GM12891 (cell line): Measurements from ENCODE around the gene CYBA.

Experiments used
- PAX5 ChIP-seq: IDR thresholded peaks from 2 replicates; pipeline ENCODE4 v1.6.1; 2011; ENCODE audit warnings: low read length, moderate library complexity, mild to moderate bottlenecking; ENCODE audit not compliant: insufficient read depth, severe bottlenecking
- POLR2A ChIP-seq: IDR thresholded peaks from 2 replicates; pipeline ENCODE4 v1.6.1; 2011; ENCODE audit warnings: low read depth, low read length, control low read depth
- POLR2AphosphoS5 ChIP-seq: IDR thresholded peaks from 2 replicates; pipeline ENCODE4 v1.6.1; 2011; ENCODE audit warnings: low read depth, low read length, control low read depth
- SPI1 ChIP-seq: IDR thresholded peaks from 2 replicates; pipeline ENCODE4 v1.6.1; 2011; ENCODE audit warnings: low read depth, low read length, control low read depth
- TAF1 ChIP-seq: IDR thresholded peaks from 2 replicates; pipeline ENCODE4 v1.6.1; 2011; ENCODE audit warnings: low read depth, low read length, control low read depth

DNA sequence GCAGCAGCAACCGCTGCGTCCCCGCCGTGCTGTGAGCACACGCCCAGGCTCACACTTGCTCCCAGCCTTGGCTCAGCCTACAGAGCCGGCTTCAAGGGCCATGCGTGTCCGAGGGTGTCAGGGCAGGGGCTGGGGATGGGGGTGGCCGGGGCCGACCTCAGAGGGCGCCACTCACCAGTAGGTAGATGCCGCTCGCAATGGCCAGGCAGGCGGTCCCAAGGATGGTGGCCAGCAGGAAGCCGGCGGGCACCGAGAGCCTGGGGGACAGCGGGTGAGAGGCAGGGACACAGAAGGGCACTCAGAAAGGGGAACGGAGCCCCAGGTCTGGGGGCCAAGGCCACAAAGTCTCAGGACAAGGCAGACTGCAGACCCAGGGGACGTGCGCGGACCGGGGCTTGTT, 4.9 kb downstream of the CYBA start:
- TF ChIP-seq TAF1 (no peak), POLR2A (no peak), POLR2AphosphoS5 (no peak; the same call in 1 of the 2 replicates), SPI1 (no peak), PAX5 (no peak)
